Measurements from ENCODE around the gene MAN2A1. TPM values are rescaled to one million over a fixed set of nuclear protein-coding genes. Genes with fewer than 3 reads are reported as not detected.

MAN2A1 gene
- total and polyA plus RNA-seq, 2 experiments from 2014 or later = 20.8 to 54.6 TPM

GRCh38 chr5:109788596-109788995 lies 98.9 kb downstream of the MAN2A1 start:
- Histone ChIP-seq H3K9me2 (ENCODE audit: insufficient read depth) (no peaks in the 10 kb centered on the region), H3K4me2 (ENCODE audit: unreplicated experiment) (no peak overlapping the region), H3K36me3 (ENCODE audit: low read depth) (peaks cover 34% of the 10 kb centered on the region), H3K27ac (no peak overlapping the region), H4K20me1 (ENCODE audit: insufficient read depth) (no peaks in the 10 kb centered on the region), H3K79me2 (ENCODE audit: insufficient read depth) (no peaks in the 10 kb centered on the region), H3F3A (ENCODE audit: insufficient read depth) (no peaks in the 10 kb centered on the region), H3K27me3 (replicated peaks; ENCODE audit: insufficient read depth) (no peaks in the 10 kb centered on the region), H3K4me1 (ENCODE audit: insufficient read depth) (peaks cover 6% of the 10 kb centered on the region; the same call in 1 of the 2 replicates), H3K9ac (no peak overlapping the region), H3K9me3 (ENCODE audit: low read depth) (no peaks in the 10 kb centered on the region), H2AFZ (no peak overlapping the region), H3K4me3 (no peak overlapping the region)
- no peak for DNase-seq
- in situ Hi-C loops (cut with MboI) = no loop called here
- 97 to 98% methylated on average over 3 of the region's 3 CpGs for WGBS, 2 experiments (ENCODE audit: low coverage in 1 of 2, low lambda C conversion rate in 2 of 2, missing lambda C conversion rate in 2 of 2)
- TF ChIP-seq EZH2 (IDR thresholded peaks at IDR 0.05; ENCODE audit: insufficient read depth, poor library complexity, severe bottlenecking) (no peak), EZH2phosphoT487 (IDR thresholded peaks at IDR 0.05; ENCODE audit: insufficient read depth, low read depth) (no peak)

GRCh38 chr5:109792613-109793012 lies 102.9 kb downstream of the MAN2A1 start:
- Histone ChIP-seq H3K4me1 (ENCODE audit: insufficient read depth) (no peaks in the 10 kb centered on the region), H3K4me3 (no peak overlapping the region), H3K4me2 (ENCODE audit: unreplicated experiment) (no peak overlapping the region), H3K79me2 (ENCODE audit: insufficient read depth) (no peaks in the 10 kb centered on the region), H3K9me3 (ENCODE audit: low read depth) (no peaks in the 10 kb centered on the region), H2AFZ (no peak overlapping the region), H4K20me1 (ENCODE audit: insufficient read depth) (no peaks in the 10 kb centered on the region), H3K9me2 (ENCODE audit: insufficient read depth) (no peaks in the 10 kb centered on the region), H3K9ac (no peak overlapping the region), H3K27me3 (replicated peaks; ENCODE audit: insufficient read depth) (no peaks in the 10 kb centered on the region), H3K36me3 (ENCODE audit: low read depth) (peaks cover 46% of the 10 kb centered on the region), H3F3A (ENCODE audit: insufficient read depth) (no peaks in the 10 kb centered on the region), H3K27ac (no peak overlapping the region)
- WGBS, 2 experiments (ENCODE audit: low coverage in 1 of 2, low lambda C conversion rate in 2 of 2, missing lambda C conversion rate in 2 of 2) = 94 to 100% methylated on average over 1 of the region's 1 CpG
- no peak for DNase-seq
- no peak for TF ChIP-seq EZH2 (IDR thresholded peaks at IDR 0.05; ENCODE audit: insufficient read depth, poor library complexity, severe bottlenecking)
- in situ Hi-C loops (cut with MboI) = no loop called here

- TF ChIP-seq EZH2phosphoT487 (IDR thresholded peaks at IDR 0.05; ENCODE audit: insufficient read depth, low read depth) = no peak
- no peak for TF ChIP-seq EZH2 (IDR thresholded peaks at IDR 0.05; ENCODE audit: insufficient read depth, poor library complexity, severe bottlenecking)
- Histone ChIP-seq H3K9me3 (ENCODE audit: low read depth) (no peaks in the 10 kb centered on the region), H3K4me2 (ENCODE audit: unreplicated experiment) (no peak overlapping the region), H3F3A (ENCODE audit: insufficient read depth) (no peaks in the 10 kb centered on the region), H3K4me1 (ENCODE audit: insufficient read depth) (no peaks in the 10 kb centered on the region), H3K9ac (no peak overlapping the region), H3K79me2 (ENCODE audit: insufficient read depth) (no peaks in the 10 kb centered on the region), H3K27ac (no peak overlapping the region), H3K27me3 (replicated peaks; ENCODE audit: insufficient read depth) (no peaks in the 10 kb centered on the region), H3K9me2 (ENCODE audit: insufficient read depth) (no peaks in the 10 kb centered on the region), H3K4me3 (no peak overlapping the region), H3K36me3 (ENCODE audit: low read depth) (0 out of 2 replicates have a peak, but pooled peaks cover 4% of the 10 kb centered on the region), H2AFZ (no peak overlapping the region), H4K20me1 (ENCODE audit: insufficient read depth) (no peaks in the 10 kb centered on the region)
- in situ Hi-C loops (cut with MboI) = no loop called here
- DNase-seq = no peak
- 93 to 97% methylated on average over 2 of the region's 2 CpGs for WGBS, 2 experiments (ENCODE audit: low coverage in 1 of 2, low lambda C conversion rate in 2 of 2, missing lambda C conversion rate in 2 of 2)
These were observed 114.1 kb downstream of the MAN2A1 start for GRCh38 chr5:109803854-109804253.

GRCh38 chr5:109805472-109805871 lies 115.7 kb downstream of the MAN2A1 start:
- no peak for DNase-seq
- Histone ChIP-seq H4K20me1 (ENCODE audit: insufficient read depth) (no peaks in the 10 kb centered on the region), H3K4me3 (no peak overlapping the region), H3K4me2 (ENCODE audit: unreplicated experiment) (no peak overlapping the region), H3F3A (ENCODE audit: insufficient read depth) (no peaks in the 10 kb centered on the region), H3K79me2 (ENCODE audit: insufficient read depth) (no peaks in the 10 kb centered on the region), H3K9me3 (ENCODE audit: low read depth) (no peaks in the 10 kb centered on the region), H3K27ac (no peak overlapping the region), H3K36me3 (ENCODE audit: low read depth) (0 out of 2 replicates have a peak, but pooled peaks cover 4% of the 10 kb centered on the region), H3K4me1 (ENCODE audit: insufficient read depth) (no peaks in the 10 kb centered on the region), H2AFZ (no peak overlapping the region), H3K9me2 (ENCODE audit: insufficient read depth) (no peaks in the 10 kb centered on the region), H3K27me3 (replicated peaks; ENCODE audit: insufficient read depth) (no peaks in the 10 kb centered on the region), H3K9ac (no peak overlapping the region)
- WGBS, 2 experiments (ENCODE audit: low coverage in 1 of 2, low lambda C conversion rate in 2 of 2, missing lambda C conversion rate in 2 of 2) = 66 to 67% methylated on average over 3 of the region's 3 CpGs
- in situ Hi-C loops (cut with MboI) = no loop called here
- TF ChIP-seq EZH2phosphoT487 (IDR thresholded peaks at IDR 0.05; ENCODE audit: insufficient read depth, low read depth) (no peak), EZH2 (IDR thresholded peaks at IDR 0.05; ENCODE audit: insufficient read depth, poor library complexity, severe bottlenecking) (no peak)

GRCh38 chr5:109805883-109806282 lies 116.2 kb downstream of the MAN2A1 start:
- Histone ChIP-seq H3K36me3 (ENCODE audit: low read depth) (0 out of 2 replicates have a peak, but pooled peaks cover 4% of the 10 kb centered on the region), H4K20me1 (ENCODE audit: insufficient read depth) (no peaks in the 10 kb centered on the region), H3K9me2 (ENCODE audit: insufficient read depth) (no peaks in the 10 kb centered on the region), H3K79me2 (ENCODE audit: insufficient read depth) (no peaks in the 10 kb centered on the region), H3K9ac (no peak overlapping the region), H3K27me3 (replicated peaks; ENCODE audit: insufficient read depth) (no peaks in the 10 kb centered on the region), H3F3A (ENCODE audit: insufficient read depth) (no peaks in the 10 kb centered on the region), H3K4me3 (no peak overlapping the region), H2AFZ (no peak overlapping the region), H3K27ac (no peak overlapping the region), H3K4me2 (ENCODE audit: unreplicated experiment) (no peak overlapping the region), H3K9me3 (ENCODE audit: low read depth) (no peaks in the 10 kb centered on the region), H3K4me1 (ENCODE audit: insufficient read depth) (no peaks in the 10 kb centered on the region)
- TF ChIP-seq EZH2 (IDR thresholded peaks at IDR 0.05; ENCODE audit: insufficient read depth, poor library complexity, severe bottlenecking) = no peak
- no peak for TF ChIP-seq EZH2phosphoT487 (IDR thresholded peaks at IDR 0.05; ENCODE audit: insufficient read depth, low read depth)
- 69 to 84% methylated on average over 3 of the region's 3 CpGs for WGBS, 2 experiments (ENCODE audit: low coverage in 1 of 2, low lambda C conversion rate in 2 of 2, missing lambda C conversion rate in 2 of 2)
- in situ Hi-C loops (cut with MboI) = no loop called here
- no peak for DNase-seq
